Hepatocyte (in vitro differentiated cells): Measurements from ENCODE around the gene CYP1B1. TPM values are rescaled to one million over a fixed set of nuclear protein-coding genes. Genes with fewer than 3 reads are reported as not detected.

ENCODE experiments used
- DNase-seq: peaks from one replicate; pipeline ENCODE4 v3.0.0-alpha.2; 2016; ENCODE audit warnings: low spot score
- H2AFZ ChIP-seq: fragments of 200-600 bp; sonication (generic); 2 replicates; pipeline ENCODE4 v1.6.0; 2016; ENCODE audit warnings: antibody characterized with exemption, mild to moderate bottlenecking
- H3K27ac ChIP-seq: fragments of 200-600 bp; sonication (generic); 2 replicates; pipeline ENCODE4 v1.5.1; 2016; ENCODE audit warnings: mild to moderate bottlenecking
- H3K27me3 ChIP-seq: fragments of 200-600 bp; sonication (generic); 2 replicates; pipeline ENCODE4 v1.6.1; 2016
- H3K36me3 ChIP-seq: fragments of 200-600 bp; sonication (generic); replicated peaks from 2 replicates; pipeline ENCODE4 v1.5.1; 2016; ENCODE audit warnings: low read depth; ENCODE audit not compliant: insufficient read depth
- H3K4me1 ChIP-seq: fragments of 200-600 bp; sonication (generic); 2 replicates; pipeline ENCODE4 v1.5.1; 2016; ENCODE audit warnings: mild to moderate bottlenecking, moderate library complexity; ENCODE audit not compliant: insufficient read depth
- H3K4me2 ChIP-seq: fragments of 200-600 bp; sonication (generic); 2 replicates; pipeline ENCODE4 v1.6.0; 2016
- H3K4me3 ChIP-seq: fragments of 200-600 bp; sonication (generic); 2 replicates; pipeline ENCODE4 v1.5.1; 2016; ENCODE audit warnings: mild to moderate bottlenecking
- H3K79me2 ChIP-seq: fragments of 200-600 bp; sonication (generic); 2 replicates; pipeline ENCODE4 v1.6.0; 2017; ENCODE audit warnings: mild to moderate bottlenecking
- H3K9me2 ChIP-seq: fragments of 200-600 bp; sonication (generic); replicated peaks from 2 replicates; pipeline ENCODE4 v1.6.0; 2017; ENCODE audit warnings: mild to moderate bottlenecking; ENCODE audit not compliant: insufficient read depth
- H3K9me3 ChIP-seq: fragments of 200-600 bp; sonication (generic); 2 replicates; pipeline ENCODE4 v1.5.1; 2016; ENCODE audit warnings: low read depth, mild to moderate bottlenecking
- H4K20me1 ChIP-seq: fragments of 200-600 bp; sonication (generic); 2 replicates; pipeline ENCODE4 v1.6.0; 2016; ENCODE audit warnings: mild to moderate bottlenecking; ENCODE audit not compliant: insufficient read depth, poor library complexity, severe bottlenecking
- CTCF ChIP-seq: fragments of 200-600 bp; sonication (generic); IDR thresholded peaks from 2 replicates; pipeline ENCODE4 v1.5.1; 2016; ENCODE audit warnings: antibody characterized with exemption, mild to moderate bottlenecking; ENCODE audit not compliant: poor library complexity
- EZH2 ChIP-seq: fragments of 200-600 bp; sonication (generic); IDR thresholded peaks from 2 replicates; pipeline ENCODE4 v1.6.1; 2016; ENCODE audit warnings: antibody characterized with exemption, mild to moderate bottlenecking, borderline replicate concordance
- EZH2phosphoT487 ChIP-seq: fragments of 200-600 bp; sonication (generic); IDR thresholded peaks from one replicate; pipeline ENCODE4 v1.6.1; 2018; ENCODE audit warnings: antibody characterized with exemption, mild to moderate bottlenecking, low read depth, moderate library complexity; ENCODE audit not compliant: unreplicated experiment, severe bottlenecking
- WGBS: methylation state at CpG from one replicate; pipeline ENCODE4 v1.1.6; 2016; ENCODE audit warnings: low lambda C conversion rate; ENCODE audit errors: missing lambda C conversion rate; 5-methylcytosine and 5-hydroxymethylcytosine counted together
- polyA plus RNA-seq: library from polyadenylated mRNA; unstranded; fragments of >200 nt; fragmentation: Nextera tagmentation; extraction: Ambion mirVana; gene quantifications from 2 replicates; pipeline ENCODE4 v1.2.1, GENCODE V29; 2016
- total RNA-seq: library from RNA; depleted of rRNA; stranded (reverse); fragments of >200 nt; gene quantifications from 2 replicates; pipeline ENCODE4 v1.2.3, GENCODE V29; 2014

The CYP1B1 gene
- total and polyA plus RNA-seq, 2 experiments from 2014 or later, result 23.2 to 38.5 TPM

DNA sequence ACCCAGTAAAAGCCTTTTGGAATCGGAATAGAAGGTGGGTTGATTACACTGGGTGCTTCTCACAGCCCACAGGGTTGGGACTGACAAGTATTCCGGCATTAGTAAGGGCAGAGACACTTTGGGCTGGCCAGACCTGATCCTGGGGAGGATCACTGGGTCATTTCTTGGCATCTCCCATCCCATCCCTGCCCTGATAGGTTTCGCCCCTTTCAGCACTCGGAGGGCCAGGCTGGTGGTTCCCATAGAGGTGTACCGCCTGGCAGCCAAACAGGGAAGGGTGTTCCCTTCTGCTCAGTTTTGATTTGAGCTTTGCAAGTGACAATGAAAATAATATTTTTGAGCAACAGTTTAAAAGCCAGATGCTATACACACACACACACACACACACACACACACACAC lies 37.3 kb downstream of the CYP1B1 start:
- no peaks in the 10 kb centered on the region for H3K9me3 ChIP-seq
- no peaks in the 10 kb centered on the region for H3K4me1 ChIP-seq
- no peak for DNase-seq
- peaks cover 13% of the 10 kb centered on the region for H3K27me3 ChIP-seq
- no peak overlapping the region for H3K4me3 ChIP-seq
- no peak for TF ChIP-seq CTCF
- TF ChIP-seq EZH2, result no peak
- TF ChIP-seq EZH2phosphoT487, result no peak
- H3K27ac ChIP-seq, result no peak overlapping the region
- peak overlapping the region; percentile 69 for H2AFZ ChIP-seq
- WGBS, result 92% methylated on average over 5 of the region's 5 CpGs
- peak overlapping the region; percentile 73 for H3K4me2 ChIP-seq
- H3K79me2 ChIP-seq, result no peaks in the 10 kb centered on the region
- H3K36me3 ChIP-seq, result no peaks in the 10 kb centered on the region
- H3K9me2 ChIP-seq, result no peaks in the 10 kb centered on the region
- H4K20me1 ChIP-seq, result no peaks in the 10 kb centered on the region

- TF ChIP-seq EZH2, result no peak
- no peak for TF ChIP-seq EZH2phosphoT487
- peak; percentile 41 for TF ChIP-seq CTCF
- Histone ChIP-seq H2AFZ (peak overlapping the region; percentile 69), H3K79me2 (no peaks in the 10 kb centered on the region), H3K27ac (no peak overlapping the region), H3K4me1 (no peaks in the 10 kb centered on the region), H3K9me3 (no peaks in the 10 kb centered on the region), H3K27me3 (peaks cover 13% of the 10 kb centered on the region), H3K36me3 (no peaks in the 10 kb centered on the region), H3K4me2 (peak overlapping the region; percentile 73), H3K4me3 (no peak overlapping the region), H4K20me1 (no peaks in the 10 kb centered on the region), H3K9me2 (no peaks in the 10 kb centered on the region)
- peak; percentile 21 for DNase-seq
- WGBS, result 49% methylated on average over 38 of the region's 38 CpGs
Measured at GRCh38 chr2:38037757-38038621, 38.0 kb downstream of the CYP1B1 start.

DNA sequence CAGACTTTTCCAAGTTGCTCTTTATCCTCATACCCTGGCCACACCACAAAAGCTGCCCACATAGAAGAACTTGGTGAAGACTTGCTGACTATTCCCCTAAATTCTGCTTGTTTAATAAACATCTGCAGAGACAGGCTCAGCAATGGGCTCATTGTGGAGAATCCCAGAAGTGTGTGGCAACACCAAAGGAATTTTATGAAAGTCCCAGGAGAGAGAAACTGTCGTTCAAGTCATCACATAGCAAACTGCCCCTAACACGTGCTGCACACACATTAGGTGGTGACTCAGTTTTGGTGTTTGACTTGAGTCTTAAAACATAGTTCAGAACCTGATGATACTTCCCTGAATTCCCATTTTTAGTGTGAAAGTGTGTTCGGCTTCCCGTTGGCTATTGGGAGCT lies 38.6 kb downstream of the CYP1B1 start:
- H4K20me1 ChIP-seq, result no peaks in the 10 kb centered on the region
- no peak for DNase-seq
- no peak for TF ChIP-seq EZH2
- TF ChIP-seq CTCF, result no peak
- no peaks in the 10 kb centered on the region for H3K36me3 ChIP-seq
- no peaks in the 10 kb centered on the region for H3K9me2 ChIP-seq
- H3K4me3 ChIP-seq, result no peak overlapping the region
- peaks cover 13% of the 10 kb centered on the region for H3K27me3 ChIP-seq
- no peaks in the 10 kb centered on the region for H3K79me2 ChIP-seq
- H3K4me1 ChIP-seq, result no peaks in the 10 kb centered on the region
- 92% methylated on average over 4 of the region's 4 CpGs for WGBS
- no peak overlapping the region for H3K4me2 ChIP-seq
- no peak overlapping the region for H3K27ac ChIP-seq
- H3K9me3 ChIP-seq, result no peaks in the 10 kb centered on the region
- no peak overlapping the region for H2AFZ ChIP-seq
